ENCODE measurements around the gene DDX23.

DDX23 gene

DNA sequence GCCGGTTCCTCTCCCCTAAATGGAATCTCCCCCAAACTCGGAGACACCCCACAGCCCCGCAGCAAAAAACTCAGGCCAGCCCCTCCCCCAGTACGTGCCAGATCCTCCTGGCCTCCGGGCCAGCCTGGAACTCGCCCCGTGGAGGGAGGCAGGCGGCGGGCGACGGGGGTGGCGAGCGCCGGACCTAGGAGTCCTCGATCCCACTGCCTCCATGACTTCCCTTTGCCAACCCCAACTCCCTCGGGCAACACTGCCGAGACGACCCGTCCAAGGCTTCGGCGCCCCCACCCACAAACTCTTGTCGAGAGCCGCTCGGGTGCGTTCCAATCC lies 63.5 kb downstream of the DDX23 start:
- no peak overlapping the region for H3K27ac ChIP-seq (ENCODE audit: low read depth, low read length)
- no peaks in the 10 kb centered on the region for H4K20me1 ChIP-seq (ENCODE audit: low read depth, low read length)
- H2AFZ ChIP-seq (ENCODE audit: low read depth, low read length, severe bottlenecking), result no peak overlapping the region
- no peak overlapping the region for H3K9ac ChIP-seq (ENCODE audit: low read length)
- no peak overlapping the region for H3K4me3 ChIP-seq (ENCODE audit: insufficient read depth, low read length, poor library complexity, severe bottlenecking)
- H3K9me2 ChIP-seq (replicated peaks; ENCODE audit: insufficient read depth, low read length), result no peaks in the 10 kb centered on the region
- no peaks in the 10 kb centered on the region for H3F3A ChIP-seq (ENCODE audit: insufficient read depth)
- H3K4me2 ChIP-seq (ENCODE audit: low read depth, low read length, poor library complexity, severe bottlenecking), result no peak overlapping the region
- H3K79me2 ChIP-seq (ENCODE audit: insufficient read depth, low read length), result no peaks in the 10 kb centered on the region
- no peaks in the 10 kb centered on the region for H3K9me3 ChIP-seq (ENCODE audit: insufficient read depth, low read length)
- H3K36me3 ChIP-seq (ENCODE audit: low read length), result no peaks in the 10 kb centered on the region
- TF ChIP-seq, protein P1, sequence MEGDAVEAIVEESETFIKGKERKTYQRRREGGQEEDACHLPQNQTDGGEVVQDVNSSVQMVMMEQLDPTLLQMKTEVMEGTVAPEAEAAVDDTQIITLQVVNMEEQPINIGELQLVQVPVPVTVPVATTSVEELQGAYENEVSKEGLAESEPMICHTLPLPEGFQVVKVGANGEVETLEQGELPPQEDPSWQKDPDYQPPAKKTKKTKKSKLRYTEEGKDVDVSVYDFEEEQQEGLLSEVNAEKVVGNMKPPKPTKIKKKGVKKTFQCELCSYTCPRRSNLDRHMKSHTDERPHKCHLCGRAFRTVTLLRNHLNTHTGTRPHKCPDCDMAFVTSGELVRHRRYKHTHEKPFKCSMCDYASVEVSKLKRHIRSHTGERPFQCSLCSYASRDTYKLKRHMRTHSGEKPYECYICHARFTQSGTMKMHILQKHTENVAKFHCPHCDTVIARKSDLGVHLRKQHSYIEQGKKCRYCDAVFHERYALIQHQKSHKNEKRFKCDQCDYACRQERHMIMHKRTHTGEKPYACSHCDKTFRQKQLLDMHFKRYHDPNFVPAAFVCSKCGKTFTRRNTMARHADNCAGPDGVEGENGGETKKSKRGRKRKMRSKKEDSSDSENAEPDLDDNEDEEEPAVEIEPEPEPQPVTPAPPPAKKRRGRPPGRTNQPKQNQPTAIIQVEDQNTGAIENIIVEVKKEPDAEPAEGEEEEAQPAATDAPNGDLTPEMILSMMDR (IDR thresholded peaks at IDR 0.05; ENCODE audit: insufficient read depth, low read length, poor library complexity, severe bottlenecking), result no peak
- TF ChIP-seq EZH2phosphoT487 (conservative IDR thresholded peaks at IDR 0.05; ENCODE audit: low read length), result no peak
- no peaks in the 10 kb centered on the region for H3K27me3 ChIP-seq (ENCODE audit: low read length)

DNA sequence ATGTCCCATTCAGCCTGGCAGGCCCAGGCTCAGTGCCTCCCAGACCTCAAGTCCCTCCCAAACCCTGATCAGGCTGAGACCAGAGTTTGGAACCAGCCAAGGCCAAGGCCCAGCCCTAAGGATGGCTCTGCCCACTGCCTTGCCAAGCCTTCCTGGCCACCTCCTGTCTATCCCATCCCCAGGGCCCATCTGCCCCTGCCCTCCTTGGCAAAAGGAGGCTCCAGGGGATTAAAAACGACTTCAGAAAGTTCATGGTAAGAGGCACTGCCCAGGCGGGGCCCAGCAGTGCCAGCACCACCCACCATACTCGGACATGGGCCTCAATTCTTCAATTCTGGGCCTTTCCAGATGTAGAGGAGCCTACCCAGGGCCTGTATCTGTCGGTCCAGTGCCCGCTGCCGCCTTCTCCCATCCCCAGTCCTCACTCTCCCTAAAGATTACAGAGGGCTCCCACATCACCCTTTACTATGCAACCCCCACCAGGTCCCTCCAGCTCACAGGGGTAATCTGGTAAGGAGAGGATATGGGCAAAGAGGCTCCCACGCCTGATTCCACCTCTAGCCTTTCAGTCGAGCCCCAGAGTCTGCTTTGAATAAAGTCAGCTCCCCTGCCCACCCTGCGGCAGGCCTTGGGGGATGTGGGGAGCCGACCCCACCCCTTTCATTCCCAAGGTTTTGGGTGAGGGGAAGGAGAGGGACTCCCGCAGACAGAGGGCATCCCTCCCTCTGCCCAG lies 64.0 kb downstream of the DDX23 start:
- Histone ChIP-seq H3K4me3 (ENCODE audit: insufficient read depth, low read length, poor library complexity, severe bottlenecking) (no peak overlapping the region), H3K79me2 (ENCODE audit: insufficient read depth, low read length) (no peaks in the 10 kb centered on the region)

DNA sequence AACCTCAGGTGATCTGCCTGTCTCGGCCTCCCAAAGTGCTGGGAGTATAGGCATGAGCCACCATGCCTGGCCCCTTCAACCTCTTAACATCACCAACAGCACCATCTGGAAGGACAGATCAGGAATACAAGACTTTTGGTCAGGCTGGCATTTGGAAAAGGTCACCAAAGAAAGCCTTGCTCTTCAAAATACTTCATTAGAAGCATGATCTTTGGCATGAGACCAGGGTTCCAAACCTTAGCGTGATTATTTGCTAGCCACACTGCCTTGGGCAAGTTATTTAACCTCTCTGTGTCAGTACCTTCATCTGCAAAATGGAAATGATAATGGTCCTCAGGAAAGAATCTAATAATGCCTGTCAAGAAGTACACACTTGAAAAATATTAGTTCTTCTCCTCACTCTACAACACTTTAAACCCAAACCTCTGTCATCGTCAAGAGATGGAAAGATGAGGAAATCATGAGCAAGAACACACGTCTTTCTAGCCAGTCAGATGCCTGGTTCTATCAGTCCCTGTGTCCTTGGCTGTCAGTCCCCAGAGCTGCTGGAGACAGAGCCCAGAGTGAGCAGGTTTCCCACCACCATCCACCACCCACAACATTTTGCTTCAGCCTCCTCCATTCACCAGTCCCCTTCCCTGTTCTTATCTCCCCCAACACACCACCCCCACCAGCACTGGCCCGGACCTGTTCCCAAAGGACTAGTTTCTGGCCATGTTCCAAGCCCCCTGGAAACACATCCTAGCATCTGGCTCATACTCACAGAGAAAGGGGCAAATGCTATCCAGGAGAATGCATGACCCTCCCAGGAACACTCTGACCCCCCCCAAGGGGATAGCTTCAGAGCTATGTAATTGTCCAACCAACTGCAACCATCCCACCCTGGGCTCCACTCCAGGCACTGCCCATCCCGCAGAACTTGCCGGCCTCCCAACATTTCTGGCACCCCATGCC lies 65.1 kb downstream of the DDX23 start:
- TF ChIP-seq, protein P1 (IDR thresholded peaks at IDR 0.05; ENCODE audit: insufficient read depth, low read length, poor library complexity, severe bottlenecking), result no peak
- no peak for TF ChIP-seq EZH2phosphoT487 (conservative IDR thresholded peaks at IDR 0.05; ENCODE audit: low read length)
- Histone ChIP-seq H3K27me3 (ENCODE audit: low read length) (no peaks in the 10 kb centered on the region), H3K4me2 (ENCODE audit: low read depth, low read length, poor library complexity, severe bottlenecking) (no peak overlapping the region), H3K4me3 (ENCODE audit: insufficient read depth, low read length, poor library complexity, severe bottlenecking) (no peak overlapping the region), H3K27ac (ENCODE audit: low read depth, low read length) (no peak overlapping the region), H2AFZ (ENCODE audit: low read depth, low read length, severe bottlenecking) (no peak overlapping the region), H3F3A (ENCODE audit: insufficient read depth) (no peaks in the 10 kb centered on the region), H4K20me1 (ENCODE audit: low read depth, low read length) (no peaks in the 10 kb centered on the region), H3K36me3 (ENCODE audit: low read length) (no peaks in the 10 kb centered on the region), H3K79me2 (ENCODE audit: insufficient read depth, low read length) (no peaks in the 10 kb centered on the region), H3K9me3 (ENCODE audit: insufficient read depth, low read length) (no peaks in the 10 kb centered on the region), H3K9ac (ENCODE audit: low read length) (no peak overlapping the region), H3K9me2 (replicated peaks; ENCODE audit: insufficient read depth, low read length) (no peaks in the 10 kb centered on the region)

More for the DNA sequence above, 64.0 kb downstream of the DDX23 start:
- Histone ChIP-seq H2AFZ (ENCODE audit: low read depth, low read length, severe bottlenecking) (no peak overlapping the region), H3K9ac (ENCODE audit: low read length) (no peak overlapping the region), H3K36me3 (ENCODE audit: low read length) (no peaks in the 10 kb centered on the region), H3K4me2 (ENCODE audit: low read depth, low read length, poor library complexity, severe bottlenecking) (no peak overlapping the region), H3K27me3 (ENCODE audit: low read length) (no peaks in the 10 kb centered on the region), H3K9me3 (ENCODE audit: insufficient read depth, low read length) (no peaks in the 10 kb centered on the region), H4K20me1 (ENCODE audit: low read depth, low read length) (no peaks in the 10 kb centered on the region), H3K27ac (ENCODE audit: low read depth, low read length) (no peak overlapping the region), H3K9me2 (replicated peaks; ENCODE audit: insufficient read depth, low read length) (no peaks in the 10 kb centered on the region), H3F3A (ENCODE audit: insufficient read depth) (no peaks in the 10 kb centered on the region)
- TF ChIP-seq, protein P1 (IDR thresholded peaks at IDR 0.05; ENCODE audit: insufficient read depth, low read length, poor library complexity, severe bottlenecking), result no peak
- no peak for TF ChIP-seq EZH2phosphoT487 (conservative IDR thresholded peaks at IDR 0.05; ENCODE audit: low read length)

Measured in SU-DHL-6 (cell line).